Breast epithelium (tissue), 3 donors: ENCODE results near the gene ACIN1.

Experiments
- POLR2A ChIP-seq: fragments of 450-650 bp; IDR thresholded peaks from one replicate; pipeline ENCODE4 v1.6.1; 2016; ENCODE audit warnings: antibody characterized with exemption, mild to moderate bottlenecking, moderate library complexity
- POLR2AphosphoS5 ChIP-seq, 3 donors: sonication (generic); formaldehyde crosslinking; IDR thresholded peaks; one replicate each; pipeline ENCODE4 v1.6.1; 2017; ENCODE audit warnings: antibody characterized with exemption in 3 of 3
- TF ChIP-seq, protein P1 (sequence below), 3 donors: fragments of 450-650 bp; IDR thresholded peaks; one replicate each; pipeline ENCODE4 v1.5.1; 2016 to 2017; ENCODE audit warnings: antibody characterized with exemption in 3 of 3, mild to moderate bottlenecking in 3 of 3, moderate library complexity in 3 of 3

DNA sequence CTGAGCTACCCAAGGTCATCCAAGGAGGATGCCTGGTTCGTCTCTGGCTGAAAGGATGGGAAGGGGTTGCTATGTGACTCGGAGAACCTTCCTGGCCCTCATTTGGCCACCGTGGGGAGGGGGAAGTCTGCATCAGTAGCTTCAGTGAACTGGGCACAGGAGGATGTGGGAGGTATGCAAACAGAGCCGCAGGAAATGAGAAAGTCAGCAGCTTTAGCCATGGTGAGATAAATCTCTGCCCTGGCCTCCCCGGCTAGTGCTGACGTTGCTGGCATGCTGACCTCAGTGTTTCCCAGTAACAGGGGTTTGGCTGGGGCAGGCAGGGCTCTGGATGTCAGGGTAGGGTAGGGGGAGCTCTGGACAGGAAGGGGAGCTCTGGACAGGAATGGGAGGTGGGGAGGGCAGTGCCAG is 26.4 kb upstream of the ACIN1 start:
- TF ChIP-seq POLR2A: no peak
- TF ChIP-seq, protein P1, sequence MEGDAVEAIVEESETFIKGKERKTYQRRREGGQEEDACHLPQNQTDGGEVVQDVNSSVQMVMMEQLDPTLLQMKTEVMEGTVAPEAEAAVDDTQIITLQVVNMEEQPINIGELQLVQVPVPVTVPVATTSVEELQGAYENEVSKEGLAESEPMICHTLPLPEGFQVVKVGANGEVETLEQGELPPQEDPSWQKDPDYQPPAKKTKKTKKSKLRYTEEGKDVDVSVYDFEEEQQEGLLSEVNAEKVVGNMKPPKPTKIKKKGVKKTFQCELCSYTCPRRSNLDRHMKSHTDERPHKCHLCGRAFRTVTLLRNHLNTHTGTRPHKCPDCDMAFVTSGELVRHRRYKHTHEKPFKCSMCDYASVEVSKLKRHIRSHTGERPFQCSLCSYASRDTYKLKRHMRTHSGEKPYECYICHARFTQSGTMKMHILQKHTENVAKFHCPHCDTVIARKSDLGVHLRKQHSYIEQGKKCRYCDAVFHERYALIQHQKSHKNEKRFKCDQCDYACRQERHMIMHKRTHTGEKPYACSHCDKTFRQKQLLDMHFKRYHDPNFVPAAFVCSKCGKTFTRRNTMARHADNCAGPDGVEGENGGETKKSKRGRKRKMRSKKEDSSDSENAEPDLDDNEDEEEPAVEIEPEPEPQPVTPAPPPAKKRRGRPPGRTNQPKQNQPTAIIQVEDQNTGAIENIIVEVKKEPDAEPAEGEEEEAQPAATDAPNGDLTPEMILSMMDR (IDR thresholded peaks at IDR 0.05): no peak
- TF ChIP-seq POLR2AphosphoS5 (IDR thresholded peaks at IDR 0.05): no peak
